NCI-H345 treated with DMSO at 0.1 percent for 48 hours (cell line): ENCODE results near the gene EAF1.
"Not testable (repeated sequence)": the region's sequence is repeated elsewhere in the genome, so short reads cannot be mapped to it uniquely, and the experiment has no call there.

Source experiments
- DNase-seq: peaks from one replicate; lab custom pipeline; 2025; ENCODE audit not compliant: unreplicated experiment; lab: John Stamatoyannopoulos, UW

The EAF1 gene

DNA sequence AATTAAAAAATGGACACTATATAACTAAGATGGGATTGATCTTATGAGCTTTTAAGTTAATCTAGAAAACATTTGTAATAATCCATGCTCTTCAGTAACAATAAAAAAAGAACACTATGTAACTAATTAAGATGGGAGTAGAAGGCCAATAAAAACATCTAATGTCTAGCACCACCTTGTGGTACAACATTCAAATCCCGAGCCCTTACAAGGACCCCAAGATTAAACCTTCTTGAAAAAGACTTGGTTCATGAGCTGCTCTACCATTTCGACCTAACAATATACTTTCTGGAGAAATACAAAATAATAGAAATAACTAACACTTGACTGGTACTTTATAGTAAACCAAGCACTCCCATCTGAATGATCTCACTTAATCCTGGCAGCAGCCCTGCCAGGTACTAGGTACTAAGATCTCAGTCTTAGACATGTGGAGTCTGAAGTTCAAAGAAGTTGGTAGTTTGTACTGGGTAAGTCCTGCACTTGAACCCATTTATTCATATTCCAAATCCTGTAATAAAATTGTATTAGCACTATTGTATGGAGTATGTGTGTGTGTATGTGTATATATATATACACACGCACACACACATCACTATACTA is 21.8 kb upstream of the EAF1 start:
- peak; percentile 9 for DNase-seq

DNA sequence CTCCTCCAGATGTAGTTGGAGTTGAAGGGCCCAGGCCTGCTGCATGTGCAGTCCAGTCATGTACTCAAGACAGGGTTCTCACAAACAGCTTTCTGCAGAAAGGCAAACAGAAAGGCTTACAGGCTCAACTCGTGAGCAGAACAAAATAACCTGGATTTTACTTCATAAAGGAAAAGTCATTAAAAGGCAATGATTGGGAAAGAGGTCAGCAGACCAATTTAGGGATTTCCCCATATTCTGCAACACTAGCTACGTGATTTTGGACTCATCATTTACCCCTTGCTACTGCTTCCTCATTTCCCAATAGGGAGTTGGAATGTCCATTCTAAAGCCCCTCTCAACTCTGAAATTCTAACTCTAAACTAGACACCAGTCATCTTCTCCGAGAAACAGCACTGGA is 18.2 kb upstream of the EAF1 start:
- no peak for DNase-seq

DNA sequence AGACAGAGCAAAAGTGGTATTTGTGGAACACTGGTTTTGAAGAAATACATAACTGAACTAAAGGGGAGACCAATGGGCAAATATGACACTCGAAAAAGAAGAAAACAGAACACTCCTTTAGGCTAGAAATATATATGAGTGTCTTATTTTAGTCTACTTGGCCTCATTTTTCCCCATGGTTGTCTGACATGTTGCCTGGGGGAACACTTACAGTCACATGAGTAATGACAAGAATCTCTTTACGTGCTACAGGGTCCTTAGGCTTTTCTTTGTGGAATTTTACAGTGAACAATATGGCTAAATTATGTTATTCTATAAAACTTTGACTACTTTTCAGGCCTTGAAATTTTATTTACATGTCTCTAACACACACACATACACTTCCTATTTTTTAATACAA is 17.6 kb upstream of the EAF1 start:
- DNase-seq: no peak

DNA sequence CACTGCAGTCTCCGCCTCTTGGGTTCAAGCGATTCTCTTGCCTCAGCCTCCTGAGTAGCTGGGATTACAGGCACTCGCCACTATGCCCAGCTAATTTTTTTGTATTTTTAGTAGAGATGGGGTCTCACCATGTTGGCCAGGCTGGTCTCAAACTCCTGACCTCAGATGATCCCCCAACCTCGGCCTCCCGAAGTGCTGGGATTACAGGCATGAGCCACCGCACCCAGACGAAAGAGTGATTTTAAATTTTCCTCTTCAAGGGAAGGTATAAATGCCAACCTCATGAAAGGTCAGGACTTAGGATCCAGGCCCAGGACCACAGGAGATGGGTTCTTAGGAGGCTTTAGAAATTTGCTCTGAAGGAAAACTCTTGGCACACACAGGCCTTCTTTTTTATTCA is 16.4 kb upstream of the EAF1 start:
- not testable (repeated sequence) for DNase-seq

DNA sequence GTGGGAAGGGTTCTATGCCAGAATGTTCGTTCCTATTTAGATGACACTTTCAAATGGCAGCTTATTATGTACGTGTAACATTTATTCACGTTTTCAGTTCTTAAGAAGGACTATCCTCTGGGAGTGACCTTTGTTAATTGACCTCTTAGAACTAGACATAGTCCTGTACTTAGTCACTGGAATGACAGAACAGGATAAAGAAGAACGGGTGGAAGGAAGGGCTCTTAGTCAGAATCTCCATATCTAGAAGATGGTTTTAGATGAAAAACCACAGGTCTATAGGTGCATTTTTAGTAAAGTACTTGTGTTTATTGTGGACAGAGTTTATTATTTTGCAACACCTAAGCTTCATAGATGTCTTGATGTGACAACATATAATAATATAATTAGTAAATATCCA is 6.5 kb upstream of the EAF1 start:
- DNase-seq: no peak

DNA sequence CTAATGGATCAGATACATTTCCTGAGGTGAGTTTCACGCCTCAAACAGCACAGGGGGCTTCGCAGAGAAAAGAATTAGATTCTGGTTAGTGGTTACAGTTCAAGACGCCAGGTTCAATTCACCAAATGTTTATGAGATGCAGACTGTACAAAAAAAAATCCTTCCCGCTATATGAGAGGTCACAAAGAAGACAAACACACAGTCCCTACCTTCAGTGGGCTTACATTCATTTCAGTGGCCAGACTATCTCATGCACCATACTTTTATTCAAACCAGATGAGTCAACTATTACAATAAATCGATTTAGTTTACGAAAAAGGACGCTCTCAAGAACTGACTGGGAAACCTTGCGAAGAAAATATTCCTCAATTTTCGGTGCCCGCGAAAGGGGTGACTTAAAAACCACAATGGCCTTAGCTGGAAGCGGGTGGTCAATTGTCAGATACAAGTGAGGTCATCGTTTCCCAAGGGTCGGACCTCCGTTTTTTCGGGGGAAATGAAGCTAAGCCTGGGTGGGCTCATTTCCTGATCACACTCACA is 749 bp upstream of the EAF1 start:
- DNase-seq: no peak

DNA sequence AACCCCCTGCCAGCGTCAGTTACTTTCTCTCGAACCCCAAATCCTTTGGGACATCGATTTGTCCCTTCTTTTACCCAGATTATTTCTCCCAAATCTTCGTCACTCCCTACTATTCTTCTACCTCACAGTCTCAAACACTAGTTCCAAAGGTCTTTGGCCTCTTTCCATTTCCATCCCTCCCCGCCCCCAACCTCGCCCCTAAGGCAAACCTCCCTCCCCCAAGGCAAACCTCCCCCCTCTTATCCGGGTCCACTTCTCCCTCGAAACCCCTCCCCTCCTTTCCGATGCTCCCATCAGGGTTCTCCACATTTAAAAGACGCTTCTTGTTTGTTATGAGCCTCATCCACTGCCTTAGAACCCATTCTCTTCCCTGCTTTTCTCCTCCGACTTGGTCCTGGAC is 583 bp downstream of the EAF1 start:
- DNase-seq: no peak

DNA sequence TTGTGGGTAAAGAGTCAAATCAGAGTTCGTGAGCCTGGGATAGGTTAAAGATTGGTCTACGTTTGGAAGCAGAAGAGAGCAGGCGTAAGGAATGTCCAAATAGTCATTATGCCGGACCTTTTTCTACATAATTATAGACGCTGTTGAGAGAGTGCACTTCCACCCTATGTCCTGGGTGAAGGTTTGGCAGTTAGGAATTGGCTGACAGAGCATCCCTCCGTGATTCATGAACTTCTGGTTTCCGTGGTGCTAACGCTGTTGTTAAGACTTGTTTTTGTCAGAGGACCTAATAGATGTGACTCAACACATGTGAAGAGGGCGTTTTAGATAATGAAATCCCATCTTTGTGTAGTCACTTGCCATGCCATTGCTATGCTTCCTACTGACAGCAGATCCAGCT is 1.1 kb downstream of the EAF1 start:
- DNase-seq: no peak

DNA sequence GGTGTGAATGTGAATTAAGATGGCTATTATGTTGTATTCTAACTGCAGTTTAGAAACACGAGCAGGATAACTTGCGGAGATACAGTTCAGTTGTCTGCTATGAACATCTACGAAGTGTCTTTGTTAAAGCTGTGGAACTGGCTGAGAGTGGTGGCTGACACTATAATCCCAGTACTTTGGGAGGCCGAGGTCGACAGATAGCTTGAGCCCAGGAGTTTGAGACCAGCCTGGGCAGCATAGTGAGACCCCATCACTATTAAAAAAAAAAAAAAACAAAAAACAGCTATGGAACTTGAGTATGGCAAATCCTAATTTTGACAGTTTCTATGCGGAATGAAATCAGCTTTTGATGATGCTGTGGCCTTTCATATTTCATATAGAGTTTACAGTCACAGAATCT is 1.7 kb downstream of the EAF1 start:
- no peak for DNase-seq

DNA sequence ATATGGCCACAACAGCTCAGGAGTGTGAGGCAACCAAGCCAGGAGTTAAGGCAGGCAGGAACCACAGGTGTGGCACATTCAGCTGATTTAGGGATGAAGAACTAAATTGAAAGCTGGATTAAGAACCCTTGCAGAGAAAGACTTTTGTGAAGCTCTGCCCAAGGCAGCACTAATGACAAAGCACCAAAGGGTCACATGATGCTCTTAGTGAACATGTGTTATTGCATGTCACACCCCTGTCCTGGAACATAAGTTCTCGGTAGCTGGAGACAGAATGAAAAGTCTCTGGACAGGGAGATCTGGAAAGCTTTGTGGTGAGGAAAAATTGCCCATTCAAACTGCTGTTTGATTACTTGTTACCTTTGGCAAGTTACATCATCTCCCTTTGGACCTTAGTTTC is 3.2 kb downstream of the EAF1 start:
- DNase-seq: no peak

DNA sequence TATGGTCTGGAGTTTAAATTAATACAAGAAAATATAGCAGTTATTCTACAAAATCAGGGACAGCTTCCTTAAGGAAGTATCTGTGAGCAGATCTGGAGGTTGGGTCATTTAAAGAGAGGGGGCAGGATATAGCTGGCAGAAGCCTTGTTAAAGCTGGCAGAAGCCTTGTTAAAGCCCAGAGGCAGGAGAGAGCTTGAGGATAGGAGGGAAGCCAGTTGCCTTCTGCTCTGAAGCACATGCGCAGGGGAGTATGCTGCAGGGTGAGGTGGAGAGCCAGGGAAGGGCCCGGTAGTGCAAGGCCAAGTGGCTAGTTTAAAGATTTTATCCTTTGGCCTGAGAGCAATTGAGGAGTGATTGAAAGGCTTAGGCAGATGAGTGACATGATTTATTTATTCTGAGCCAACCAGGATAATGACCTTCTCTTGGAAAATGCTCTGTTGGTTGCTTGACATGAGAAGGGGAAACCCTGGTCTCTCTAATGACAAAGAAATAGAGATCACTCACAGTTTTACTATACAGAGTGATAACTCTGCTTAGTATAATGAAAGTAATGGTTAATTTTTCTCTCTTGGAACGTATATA is 3.9 kb downstream of the EAF1 start:
- no peak for DNase-seq

DNA sequence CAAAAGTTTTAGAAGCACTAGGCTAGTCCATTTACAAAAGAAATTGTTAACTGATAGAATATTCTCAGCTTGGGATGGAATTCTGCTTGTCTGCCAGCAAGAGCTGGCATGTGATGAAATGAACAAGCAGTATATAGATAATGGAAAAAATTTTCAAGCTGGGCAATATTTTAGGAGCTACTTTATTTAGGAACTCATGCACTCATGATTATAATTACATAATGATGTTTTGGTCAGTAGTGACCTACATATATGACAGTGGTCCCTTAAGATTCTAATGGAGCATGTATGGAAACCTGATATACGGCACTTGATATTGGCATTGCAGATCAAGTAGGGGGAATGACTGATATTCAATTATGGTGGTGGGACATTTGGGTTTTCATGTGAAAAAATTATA is 6.1 kb downstream of the EAF1 start:
- DNase-seq: no peak

DNA sequence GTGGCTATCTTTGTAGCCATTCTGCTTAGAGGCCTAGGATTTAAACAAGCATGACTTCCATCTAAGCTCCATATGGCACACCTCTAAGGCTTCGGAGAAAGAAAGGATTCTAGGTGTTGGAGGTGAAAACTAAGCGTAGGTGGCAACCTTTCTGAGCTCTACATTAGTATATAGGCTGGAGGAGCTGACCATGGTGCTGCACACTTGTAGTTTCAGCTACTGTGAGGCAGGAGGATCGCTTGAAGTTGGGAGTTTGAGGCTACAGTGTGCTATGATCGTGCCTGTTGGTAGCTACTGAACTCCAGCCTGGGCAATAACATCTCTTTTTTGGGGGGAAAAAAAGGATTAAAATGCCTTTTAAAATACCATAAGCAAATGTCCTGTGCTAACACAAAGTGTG is 7.4 kb downstream of the EAF1 start:
- DNase-seq: no peak

DNA sequence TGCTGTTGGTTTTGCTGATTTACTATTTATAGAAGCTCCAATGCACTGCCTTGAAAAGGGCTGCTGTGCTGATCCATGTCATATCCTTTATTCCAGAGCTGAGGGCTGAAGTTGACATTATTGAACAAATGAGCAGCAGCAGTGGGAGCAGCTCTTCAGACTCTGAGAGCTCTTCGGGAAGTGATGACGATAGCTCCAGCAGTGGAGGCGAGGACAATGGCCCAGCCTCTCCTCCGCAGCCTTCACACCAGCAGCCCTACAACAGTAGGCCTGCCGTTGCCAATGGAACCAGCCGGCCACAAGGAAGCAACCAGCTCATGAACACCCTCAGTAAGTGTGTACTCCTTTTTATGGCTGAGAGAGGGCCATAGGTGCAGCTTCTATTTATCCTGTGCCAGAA is 8.8 kb downstream of the EAF1 start:
- no peak for DNase-seq

DNA sequence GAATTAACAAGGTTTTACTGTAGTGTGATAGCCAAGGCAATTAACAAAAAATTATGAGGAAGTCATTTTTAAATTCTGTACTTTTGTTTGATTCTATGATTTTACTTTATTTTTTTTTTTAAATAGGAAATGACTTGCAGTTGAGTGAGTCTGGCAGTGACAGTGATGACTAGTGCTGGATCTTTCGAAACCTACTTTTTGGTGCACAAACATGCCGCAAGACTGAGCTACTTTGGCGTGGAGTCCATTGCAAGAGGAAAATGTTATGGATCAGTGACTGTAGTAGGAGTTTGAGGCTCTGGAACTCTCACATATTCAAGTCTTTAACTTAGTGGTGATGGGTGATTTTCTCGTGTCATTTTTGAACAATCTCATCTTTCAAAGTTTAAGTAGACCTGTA is 11.6 kb downstream of the EAF1 start:
- no peak for DNase-seq

DNA sequence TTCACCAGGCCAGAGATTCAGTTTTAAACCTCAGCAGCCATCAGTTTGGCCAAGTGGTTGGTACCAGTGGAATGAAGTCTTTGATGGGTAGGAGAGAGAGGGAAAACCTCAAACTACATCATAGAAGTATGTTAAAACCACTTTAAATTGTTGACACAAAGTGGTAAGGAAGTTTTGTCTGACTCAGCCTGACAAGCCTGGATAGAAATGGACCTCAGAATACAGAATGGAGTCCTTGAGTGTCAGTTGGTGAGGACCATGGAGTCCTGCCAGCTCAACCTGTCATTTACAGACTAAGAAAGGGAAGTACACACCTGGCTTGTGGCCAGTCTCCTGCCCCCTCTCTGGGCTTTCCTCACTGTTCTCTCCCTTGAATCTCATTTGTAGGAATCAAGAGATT is 12.1 kb downstream of the EAF1 start:
- no peak for DNase-seq

DNA sequence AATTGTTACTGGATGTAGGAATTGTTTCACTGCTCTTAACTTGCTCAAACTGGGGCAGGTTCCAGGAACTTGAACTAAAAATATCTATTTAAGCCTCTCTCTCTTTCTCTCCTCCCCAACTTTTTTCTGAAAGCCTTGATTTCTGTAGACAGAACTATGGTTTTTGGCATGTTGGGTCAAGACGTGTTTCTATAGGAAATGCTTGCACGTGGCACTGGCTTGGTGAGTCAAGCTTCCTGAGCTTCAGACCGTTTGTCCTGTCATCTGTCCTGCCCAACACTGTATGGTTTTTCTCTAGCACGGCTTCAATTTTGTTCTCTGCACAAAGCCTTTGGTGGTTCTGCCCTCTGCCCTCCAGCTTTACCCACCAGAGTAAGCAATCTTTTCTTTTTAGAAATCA is 13.5 kb downstream of the EAF1 start:
- no peak for DNase-seq

DNA sequence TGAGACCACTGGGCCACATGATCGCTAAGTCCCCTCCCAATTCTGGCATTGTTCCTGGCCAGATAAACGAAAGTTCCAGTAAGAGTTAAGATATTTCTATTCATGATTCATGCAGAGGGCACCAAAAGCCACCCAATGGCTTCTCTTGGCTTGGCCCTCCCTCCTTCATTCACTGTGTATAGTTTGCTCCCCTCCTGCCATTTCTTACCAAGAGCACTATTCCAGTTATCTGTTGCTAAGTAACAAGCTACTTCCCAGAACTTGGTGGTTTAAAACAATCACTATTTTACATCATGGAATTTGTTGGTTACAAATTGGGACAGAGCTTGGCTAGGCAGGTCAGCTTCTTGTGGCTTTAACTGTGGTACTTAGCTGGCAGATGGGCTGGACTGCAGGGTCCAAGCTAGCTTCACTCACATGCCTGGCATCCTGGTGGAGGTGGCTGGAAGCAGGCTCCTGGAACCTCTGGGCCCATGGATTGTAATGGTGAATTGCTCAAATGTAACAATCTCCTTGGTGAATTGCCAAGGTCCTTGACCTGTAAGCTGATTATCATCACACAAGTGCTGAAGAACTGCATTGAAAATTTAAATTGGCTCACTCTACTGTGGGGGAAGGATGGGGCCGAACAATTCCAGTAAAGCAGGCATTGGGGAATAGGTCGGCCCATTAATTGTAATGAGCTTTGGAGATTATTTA is 16.6 kb downstream of the EAF1 start:
- DNase-seq: no peak

DNA sequence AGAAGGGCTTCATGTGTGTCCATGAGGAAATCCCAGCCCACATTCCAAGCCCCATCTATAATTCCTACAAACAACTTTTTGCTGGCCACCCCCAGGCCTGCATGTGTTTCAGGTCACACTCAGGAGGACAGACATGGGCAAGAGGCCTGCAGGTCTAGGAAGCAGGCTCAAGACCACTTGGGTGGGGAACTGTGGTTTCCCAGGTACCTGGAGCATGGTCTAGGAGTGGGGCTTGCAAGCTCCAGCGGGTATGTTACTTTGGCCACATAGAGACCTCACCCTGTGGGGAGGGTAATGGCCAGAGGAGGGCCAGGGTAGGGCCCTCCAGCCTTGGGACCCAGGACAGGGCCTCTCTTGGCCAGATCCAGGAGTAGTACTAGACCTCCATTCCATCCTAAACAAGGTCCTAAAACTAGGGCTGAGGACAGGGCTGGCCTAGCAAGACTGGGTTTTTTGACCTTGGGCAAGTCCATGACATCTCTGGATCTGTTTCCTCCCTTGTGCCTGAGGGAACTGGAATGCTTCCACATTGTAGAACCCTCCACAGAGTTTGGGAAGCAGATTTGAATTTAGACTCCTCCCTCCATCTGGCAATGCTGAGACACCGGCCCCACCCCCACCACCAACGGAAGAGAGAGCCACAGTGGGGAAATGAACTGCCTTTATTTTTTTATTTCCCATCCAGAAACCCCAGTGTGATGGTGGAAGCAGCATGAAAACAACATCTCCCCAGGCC is 22.3 kb downstream of the EAF1 start:
- DNase-seq: no peak

DNA sequence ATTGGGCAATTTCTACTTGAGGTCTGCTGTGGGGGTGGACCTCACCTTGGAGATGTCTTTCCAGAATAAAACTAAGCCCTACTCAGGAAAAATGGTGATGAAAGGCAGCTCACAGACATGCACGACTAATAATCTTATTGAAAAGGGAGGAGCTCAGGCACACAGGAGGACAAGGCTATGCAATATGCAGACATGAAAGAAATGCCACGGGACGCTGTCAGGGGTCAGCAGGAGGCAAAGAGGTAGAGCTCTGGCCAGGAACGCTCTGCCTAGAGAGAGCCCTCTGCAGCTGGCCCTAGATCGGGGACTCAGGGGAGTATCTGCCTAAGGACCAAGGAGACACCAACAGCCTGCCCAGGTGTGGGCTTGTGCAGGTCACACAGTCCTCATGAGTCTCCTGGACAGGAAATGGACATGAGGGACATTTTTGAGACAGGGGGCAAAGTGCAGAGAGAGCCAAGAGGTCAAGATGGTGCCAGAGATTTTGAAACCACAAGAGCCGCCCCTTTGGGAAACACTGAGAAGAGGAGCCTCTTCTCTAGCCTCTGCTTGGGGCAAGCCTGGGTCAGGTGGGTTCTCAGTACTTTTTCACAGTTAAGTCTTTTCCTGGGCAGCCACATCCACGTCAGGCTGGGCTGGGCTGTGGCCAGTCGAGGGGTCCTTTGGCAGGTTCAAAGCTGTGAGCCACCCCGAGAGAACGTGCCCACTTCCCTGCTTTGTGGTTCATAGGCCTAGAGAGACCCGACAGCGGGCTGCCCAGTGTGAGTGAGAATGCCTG is 23.2 kb downstream of the EAF1 start:
- DNase-seq: no peak
